Activated CD8-positive, alpha-beta memory T cell treated with anti-CD3 and anti-CD28 coated beads, Interleukin-2, amount 50 U/mL, for 48 hours (primary cell): ENCODE results near the gene DLK1.

Source experiments
- DNase-seq: peaks from one replicate; pipeline ENCODE4 v3.0.0-alpha.2; 2020

The DLK1 gene

DNA sequence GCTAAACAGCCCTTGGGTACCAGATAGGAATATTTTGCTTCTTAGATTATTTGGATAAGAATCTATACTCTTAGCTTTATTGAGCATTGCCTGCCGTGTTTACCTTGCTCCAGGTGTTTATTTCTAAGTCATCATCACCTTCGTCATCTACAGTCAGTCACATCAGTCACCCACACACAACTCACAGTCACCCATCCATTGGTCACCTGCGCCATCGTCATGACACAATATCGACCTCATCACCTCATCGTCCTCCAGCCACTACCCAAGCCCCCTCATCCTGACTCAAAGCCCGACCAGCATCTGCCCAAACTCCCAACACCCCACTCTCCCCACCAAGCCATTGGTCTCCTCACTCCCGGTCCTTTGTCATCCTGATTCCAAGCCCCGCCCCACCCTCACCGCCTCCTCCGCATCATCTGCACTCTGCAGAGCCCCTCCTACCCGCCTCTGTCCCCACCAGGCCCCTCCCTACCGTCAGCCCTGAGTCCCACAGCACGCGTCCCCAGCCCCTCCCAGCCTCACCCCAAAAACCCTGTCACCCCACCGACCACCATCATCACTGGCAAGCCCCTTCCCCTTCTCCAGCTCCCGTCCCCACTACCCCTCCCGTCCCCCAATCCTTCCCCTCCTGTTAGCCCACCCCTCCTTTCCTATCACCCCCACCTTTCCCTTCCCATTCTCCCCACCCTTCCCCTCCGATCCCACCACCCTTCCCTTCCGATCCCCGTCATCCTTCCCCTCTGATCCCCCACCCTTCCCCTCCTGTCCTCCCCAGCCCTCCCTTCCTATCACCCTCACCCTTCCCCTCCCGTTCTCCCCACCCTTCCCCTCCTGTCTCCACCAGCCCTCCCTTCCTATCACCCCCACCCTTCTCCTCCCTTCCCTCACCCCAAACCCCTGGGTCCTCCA, 9.8 kb downstream of the DLK1 start:
- DNase-seq: no peak

DNA sequence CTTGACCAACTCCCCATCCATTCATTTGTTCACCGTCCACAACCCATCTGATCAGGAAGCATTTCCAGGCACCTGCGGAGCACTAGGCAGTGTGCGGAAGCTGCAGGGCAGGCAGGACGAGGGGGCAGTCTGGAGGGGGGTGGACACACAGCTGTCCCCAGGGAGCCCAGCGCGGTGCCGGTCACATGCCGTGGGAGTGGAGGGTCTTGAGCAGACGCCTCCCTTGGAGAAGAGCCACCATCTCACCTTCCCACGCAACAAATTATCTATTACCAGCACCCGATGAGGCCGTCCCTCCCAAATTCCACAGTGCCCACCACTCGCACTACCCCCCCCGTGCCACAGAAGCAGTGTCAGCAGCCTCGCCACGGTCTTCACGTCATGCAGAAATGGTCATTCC, 10.8 kb downstream of the DLK1 start:
- DNase-seq: no peak

DNA sequence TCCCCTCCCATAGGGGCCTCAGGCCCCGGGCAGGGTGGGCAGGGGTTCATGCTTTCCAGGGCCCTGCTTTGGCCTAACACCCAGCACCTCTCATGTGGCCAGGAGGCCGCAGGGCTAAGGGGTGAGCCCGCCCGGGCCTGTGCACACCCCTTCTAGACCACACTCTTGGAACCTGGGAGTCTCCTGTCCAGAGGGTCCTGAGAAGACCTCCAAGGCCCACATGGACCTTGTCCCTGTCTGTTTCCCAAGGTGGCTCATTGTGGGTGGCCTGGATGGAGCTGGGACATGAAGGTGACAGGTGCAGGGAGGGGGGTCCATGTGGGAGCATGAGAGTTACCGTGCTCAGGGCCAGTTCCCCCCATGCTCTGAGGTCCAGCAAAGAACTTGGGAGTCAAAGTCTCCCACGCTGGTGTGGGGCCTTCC, 11.6 kb downstream of the DLK1 start:
- no peak for DNase-seq

DNA sequence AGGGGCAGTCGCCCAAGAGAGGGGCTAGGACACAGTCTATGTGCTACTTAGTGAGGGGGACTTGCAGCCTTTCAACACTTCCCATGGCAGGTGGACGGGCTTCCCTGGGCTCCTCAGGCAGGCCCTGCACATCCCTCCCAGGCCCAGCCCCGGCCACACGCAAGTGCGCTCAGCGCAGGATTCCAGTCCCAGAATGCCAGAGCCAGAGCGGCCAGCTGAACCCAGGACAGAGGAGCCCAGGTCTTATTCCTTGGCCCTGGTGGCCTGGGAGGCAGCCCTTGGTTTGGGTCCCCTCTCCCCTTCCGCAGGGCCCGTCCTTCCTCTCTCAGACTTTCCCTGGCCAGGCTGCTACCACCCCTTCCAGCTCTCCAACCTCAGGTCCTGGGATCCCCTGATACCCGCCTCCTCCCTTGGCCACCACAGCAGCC, 12.0 kb downstream of the DLK1 start:
- DNase-seq: no peak

DNA sequence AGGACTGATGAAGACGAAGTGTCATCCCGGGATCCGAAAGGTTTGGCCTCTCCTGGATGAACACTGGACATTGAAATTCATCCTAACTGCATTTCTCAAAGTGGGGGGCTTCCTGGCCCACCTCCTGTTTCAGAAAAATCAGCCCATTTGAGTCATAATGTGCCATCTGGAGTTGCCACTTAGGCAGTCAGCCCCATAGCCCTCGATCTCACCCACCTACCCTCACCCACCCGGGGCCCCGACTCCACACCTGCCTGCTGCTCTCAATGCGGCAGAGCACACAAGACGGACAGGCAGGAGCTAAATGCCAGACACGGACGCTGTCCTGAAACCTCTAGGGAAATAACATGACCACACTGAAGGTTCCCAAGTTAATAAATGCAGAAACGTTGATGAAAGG, 12.6 kb downstream of the DLK1 start:
- no peak for DNase-seq

DNA sequence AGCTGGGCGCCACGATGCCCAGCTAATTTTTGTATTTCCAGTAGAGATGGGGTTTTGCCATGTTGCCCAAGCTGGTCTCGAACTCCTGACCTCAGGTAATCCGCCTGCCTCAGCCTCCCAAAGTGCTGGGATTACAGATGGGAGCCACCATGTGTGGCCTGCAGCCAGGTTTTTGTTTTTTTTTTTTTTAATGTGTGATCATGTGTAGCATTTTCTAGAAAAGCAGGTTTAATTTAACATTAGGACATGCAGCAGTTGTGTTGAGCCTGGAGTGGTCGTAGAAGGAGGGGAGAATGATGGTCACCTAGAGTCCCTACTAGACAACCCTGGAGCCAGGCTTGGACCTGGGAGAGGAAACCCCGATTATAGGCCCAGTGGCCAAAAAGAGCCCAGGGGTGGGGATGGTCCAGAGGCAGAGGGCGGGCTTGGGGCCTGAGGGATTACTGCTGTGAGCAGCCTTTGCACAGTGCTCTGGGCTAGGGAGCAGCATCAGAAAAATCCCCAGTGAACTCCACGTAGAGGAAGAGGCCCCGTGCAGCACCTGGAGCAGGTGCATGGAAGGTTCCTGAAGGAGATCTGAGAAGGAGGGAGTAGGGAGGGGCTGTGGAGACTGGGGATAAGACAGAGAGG, 13.6 kb downstream of the DLK1 start:
- DNase-seq: no peak

DNA sequence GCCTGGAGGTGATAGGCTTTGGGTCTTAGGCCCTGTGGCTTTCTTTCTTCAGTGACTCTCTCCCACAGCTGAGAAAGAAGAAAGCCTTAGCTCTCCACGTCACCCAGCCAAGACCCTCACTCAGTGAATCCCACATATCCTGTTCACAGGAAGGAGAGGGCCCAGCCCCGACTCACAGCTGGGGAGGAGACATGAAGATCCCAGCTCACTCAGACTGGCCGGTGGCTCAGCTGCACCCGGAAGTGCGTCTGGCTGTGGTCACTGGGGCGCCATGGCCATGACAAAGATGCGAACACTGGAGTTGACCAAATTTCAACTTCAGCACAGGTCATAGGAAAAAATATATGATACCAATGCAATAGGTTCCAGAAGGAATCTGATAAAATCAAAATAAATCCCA, 14.2 kb downstream of the DLK1 start:
- no peak for DNase-seq

DNA sequence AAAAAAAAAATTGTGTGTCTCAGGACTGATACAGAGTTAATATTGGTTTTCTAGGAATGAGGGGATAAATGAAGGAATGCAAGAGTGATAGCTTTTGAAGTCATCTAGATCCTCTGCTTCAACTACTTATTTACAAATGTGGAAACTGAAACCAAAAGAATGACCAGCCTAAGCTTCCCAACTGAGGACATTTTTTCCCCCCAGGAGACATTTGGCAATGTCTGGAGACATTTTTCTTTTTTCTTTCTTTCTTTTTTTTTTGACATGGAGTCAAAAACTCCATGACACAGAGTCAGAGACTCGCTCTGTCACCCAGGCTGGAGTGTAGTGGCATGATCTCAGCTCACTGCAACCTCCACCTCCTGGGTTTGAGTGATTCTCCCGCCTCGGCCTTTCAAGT, 15.3 kb downstream of the DLK1 start:
- DNase-seq: no peak

DNA sequence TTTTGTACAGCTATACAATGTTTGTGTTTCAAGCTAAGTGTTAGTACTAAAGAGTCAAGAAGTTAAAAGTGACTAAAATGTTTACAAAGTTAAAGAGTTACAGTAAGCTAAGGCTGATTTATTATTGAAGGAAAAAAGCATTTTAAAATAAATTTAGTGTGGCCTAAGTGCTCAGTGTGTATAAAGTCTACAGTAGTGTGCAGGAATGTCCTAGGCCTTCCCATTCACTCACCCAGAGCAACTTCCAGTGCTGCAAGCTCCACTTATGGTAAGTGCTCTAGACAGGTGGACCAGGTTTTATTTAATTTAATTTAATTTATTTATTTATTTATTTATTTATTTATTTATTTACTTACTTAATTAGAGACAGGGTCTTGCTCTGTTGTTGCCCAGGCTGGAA, 19.6 kb downstream of the DLK1 start:
- no peak for DNase-seq

DNA sequence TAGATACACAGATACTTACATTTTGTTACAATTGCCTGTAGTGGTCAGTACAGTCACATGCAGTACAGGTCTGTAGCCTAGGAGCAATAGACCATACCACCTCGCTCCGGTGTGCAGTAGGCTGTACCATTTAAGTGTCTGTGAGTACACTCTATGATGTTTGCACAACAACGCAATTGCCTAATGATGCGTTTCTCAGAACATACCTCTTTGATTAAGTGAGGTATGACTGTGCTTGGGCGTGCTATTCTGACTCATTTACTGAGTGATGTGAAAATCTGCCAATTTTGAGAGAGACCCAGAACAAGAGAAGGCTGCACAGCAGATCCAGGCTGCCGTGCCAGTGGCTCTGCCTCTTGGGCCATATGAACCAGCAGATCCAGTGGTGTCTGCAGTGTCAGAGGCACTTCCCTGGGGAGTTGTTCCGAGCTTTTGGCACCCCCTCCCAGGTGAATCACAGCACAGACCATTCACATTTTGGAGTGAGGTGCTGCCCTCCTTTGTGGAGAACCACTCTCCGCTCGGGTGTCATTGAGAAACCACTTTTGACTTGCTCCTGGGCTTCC, 20.4 kb downstream of the DLK1 start:
- DNase-seq: no peak

DNA sequence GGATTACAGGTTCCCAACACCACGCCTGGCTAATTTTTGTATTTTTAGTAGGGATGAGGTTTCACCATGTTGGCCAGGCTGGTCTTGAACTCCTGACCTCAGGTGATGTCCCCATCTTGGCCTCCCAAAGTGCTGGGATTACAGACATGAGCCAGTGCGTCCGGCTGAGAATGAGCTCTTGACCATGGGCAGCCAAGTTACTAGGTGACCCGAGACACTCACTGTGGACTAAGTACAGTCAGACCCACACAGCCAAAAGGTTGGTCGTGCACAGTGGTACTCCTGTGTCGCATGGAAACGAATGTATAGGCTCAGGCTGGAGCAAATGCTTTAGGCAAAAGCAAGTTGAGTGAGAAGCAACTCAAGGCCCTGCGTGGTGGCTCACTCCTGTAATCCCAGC, 21.0 kb downstream of the DLK1 start:
- DNase-seq: no peak

DNA sequence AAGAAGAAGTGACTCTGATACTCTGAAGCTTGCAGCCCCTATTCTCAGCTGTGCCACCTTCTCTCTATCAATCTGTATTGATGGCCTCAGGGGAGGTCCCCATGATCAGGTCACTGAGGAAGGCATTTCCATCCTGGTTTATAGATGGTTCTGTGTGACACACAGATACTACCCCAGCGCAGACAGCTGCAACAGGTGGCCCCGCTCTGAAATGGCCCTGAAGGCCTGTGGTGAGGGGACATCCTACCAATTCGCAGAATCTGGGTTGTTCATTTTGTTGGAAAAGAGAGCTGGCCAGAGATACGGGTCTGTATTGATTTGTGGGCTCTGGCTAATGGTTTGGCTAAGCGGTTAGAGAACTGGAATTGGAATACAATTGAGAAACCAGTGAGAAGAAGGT, 21.7 kb downstream of the DLK1 start:
- DNase-seq: no peak

DNA sequence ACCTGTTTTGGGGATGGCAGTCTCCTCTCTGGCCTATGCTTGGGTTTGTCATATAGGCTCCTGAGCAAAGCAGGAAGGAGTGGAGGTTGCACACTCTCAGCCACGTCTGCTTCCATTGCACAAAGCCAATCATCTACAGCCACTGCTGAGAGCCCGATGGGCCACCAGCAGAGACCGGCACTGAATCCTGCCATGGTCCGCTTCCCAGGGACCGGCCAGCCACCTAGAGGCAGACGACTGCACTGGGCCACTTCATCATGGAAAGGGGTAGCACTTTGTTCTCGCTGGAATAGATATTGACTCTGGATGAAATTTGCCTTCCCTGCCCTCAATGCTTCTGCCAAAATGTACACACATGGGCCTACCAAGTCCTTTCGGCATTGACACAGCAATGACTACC, 22.3 kb downstream of the DLK1 start:
- no peak for DNase-seq

DNA sequence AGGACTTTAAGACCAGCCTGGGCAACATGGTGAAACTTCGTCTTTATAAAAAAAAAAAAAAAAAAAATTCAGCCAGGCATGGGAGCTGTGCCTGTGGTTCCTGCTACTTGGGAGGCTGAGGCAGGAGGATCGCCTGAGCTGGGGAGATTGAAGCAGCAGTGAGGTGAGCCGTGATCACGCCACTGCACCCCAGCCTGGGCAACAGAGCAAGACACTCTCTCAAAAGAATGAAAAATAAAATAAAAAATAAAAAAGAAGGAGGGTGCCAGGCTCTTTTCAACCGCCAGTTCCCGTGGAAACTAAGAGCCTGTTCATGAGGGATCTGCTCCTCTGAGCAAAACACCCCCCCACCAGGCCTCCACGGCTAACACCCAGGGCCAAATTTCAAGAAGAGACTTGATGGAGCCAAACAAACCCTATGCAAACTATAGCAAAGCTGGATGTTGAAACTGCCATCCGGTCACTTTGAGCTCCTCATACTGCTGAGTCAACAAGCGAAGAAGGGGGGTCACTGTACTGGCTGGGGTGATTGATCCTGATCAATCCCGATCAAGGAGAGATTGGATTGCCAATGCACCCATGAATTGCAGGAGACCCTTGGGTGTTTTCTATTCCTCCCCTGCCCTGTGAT, 23.4 kb downstream of the DLK1 start:
- no peak for DNase-seq

DNA sequence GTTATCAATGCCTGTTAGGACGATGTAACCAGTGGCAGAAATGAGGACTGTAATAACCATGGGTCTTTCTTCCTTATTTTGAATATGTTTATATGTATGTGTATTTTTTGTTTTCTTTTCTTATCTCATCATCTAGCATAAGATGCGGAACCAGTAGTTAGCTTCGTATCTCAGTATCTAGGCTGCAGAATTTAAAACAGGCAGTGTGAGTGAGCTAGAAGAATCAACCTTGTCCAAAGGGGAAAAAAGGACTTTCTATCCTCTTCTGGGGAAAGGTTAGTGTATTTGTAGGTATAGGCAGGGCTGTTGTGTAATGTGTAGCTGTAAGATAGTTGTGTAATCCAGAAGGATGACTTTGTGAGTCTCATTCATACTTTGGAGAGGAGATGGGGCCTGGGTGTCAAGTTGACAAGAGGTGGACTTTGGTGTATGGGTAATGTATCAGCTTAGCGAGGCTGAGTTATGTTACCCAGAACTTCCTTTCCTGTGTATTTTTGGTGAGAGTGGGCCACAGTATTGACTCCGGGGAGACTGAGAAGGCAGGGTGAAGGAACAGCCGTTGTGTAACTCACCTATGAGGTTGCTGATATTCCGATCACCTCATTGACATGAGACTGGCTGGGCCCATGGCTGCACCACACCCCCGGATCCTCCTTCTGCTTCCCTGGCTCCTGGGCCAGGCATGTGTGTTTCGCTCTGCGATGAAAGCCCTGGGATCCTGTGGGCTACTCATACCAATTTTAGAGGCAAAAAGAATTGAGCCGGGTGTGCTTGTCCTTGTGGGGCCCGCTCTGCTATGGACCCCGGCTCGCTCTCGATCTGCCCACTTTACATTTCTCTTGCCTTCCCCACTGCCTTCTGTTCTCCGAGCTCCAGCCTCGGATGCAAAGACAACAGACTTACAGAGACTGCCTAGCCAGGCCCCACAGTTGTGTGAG, 24.3 kb downstream of the DLK1 start:
- DNase-seq: no peak

DNA sequence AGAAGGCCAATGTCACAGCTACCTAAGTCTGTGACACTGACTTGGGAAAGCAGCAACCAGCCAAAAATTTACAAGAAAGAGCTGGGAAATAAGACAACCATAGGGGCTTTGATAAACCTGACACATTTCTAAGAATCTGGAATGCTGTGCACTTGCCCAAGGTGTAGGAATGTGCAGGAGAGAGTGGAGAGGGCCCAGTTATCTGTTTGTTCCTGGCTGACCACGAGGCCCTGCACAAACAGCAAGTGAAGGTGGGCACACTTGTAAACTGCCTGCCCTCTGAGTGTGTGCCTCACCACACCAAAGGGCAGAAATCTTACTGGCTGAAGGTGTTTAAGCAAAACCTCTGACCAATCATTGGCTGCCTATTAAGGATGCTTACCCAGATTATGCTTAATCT, 27.3 kb downstream of the DLK1 start:
- no peak for DNase-seq

DNA sequence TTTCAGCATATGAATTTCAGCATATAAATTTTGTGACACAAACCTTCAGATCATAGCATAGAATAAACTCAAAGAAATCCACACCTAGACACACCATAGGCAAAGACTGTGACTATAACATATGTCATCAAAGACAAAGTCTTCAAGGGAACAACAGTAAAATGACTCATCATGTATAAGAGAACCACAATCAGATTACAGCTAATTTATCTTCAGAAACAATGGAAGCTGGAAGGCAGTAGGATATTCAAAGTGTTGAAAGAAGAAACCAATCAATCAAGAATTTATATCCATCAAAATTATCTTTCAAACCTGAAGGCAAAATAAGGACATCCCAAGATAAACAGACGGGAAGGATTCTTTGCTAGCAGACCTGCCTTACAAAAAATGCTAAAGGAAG, 29.0 kb downstream of the DLK1 start:
- no peak for DNase-seq

DNA sequence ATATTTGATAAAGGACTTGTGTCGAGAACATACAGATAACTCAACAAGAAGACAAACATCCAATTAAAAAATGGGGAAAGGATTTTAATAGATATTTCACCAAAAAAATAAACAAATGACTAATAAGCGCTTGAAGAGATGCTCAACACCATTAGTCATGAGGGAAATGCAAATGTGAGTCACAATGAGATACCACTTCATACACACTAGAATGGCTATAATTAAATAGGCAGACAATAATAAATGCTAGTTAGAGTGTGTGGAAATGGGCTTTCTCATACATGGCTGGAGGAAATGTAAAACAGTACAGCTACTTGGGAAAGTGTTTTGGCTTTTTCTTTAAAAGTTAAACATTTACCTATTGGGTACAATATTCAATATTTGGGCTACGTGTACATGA, 34.8 kb downstream of the DLK1 start:
- DNase-seq: no peak

DNA sequence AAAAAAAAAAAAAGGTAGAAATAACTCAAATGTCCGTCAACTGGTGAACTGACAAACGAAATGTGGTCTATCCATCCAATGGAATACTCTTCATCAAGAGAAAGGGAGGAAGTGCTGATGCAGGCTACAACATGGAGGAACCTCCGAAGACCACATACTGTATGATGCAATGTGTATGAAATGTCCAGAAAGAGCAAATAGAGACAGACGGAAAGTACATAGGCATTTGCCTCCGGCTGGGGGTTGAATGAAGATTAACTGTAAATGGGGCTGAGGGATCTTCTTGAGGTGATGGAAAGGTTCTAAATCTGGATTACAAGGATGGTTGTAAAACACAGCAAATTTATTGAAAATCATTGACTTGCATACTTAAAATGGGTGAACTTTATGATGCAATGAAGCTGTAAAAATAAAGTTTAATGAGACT, 35.4 kb downstream of the DLK1 start:
- DNase-seq: no peak

DNA sequence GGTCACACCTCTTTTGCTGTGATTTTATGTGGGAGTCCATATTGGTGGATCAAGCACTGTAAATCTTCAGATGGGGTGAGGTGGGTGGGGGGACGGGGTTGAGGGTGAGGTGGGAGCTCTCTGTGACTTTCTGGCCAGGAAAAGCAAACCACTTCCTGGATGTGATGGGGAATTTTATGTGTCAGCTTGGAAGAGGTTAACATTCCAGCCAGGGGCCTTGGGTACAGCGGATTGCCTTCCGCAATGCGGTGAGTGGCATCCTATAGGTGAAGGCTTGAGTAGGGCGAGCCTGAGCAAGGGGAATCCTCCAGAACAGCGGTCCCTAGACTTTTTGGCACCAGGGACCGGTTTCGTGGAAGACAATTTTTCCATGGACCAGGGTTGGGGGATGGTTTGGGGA, 36.2 kb downstream of the DLK1 start:
- no peak for DNase-seq

DNA sequence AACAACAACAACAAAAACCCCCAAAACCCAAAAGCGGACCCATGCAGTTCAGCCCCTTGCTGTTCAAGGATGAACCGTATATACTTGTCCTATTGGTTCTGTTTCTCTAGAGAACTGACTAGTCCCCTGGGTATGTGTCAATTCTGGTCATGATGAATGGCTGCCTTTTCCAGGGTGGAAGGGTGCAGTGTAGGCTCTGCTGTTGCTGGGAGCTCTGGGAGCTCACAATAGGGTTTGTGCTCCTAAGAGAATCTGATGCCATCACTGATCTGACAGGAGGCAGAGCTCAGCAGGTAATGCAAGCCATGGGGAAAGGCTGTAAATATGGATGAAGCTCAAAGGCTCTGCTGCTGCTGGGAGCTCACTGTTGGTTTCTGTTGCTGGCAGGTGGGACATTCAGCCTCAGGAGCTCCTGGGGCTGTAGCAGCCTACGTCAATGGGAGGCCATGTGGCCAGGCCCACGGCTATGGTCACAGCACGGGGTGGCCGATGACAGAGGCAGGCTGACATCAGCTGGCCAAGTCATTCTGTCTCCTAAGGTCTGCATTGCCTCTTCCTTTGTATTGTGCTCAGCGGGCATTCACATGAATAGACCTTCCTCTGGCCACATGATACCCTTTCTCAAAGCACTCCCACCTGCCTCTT, 37.9 kb downstream of the DLK1 start:
- DNase-seq: no peak

DNA sequence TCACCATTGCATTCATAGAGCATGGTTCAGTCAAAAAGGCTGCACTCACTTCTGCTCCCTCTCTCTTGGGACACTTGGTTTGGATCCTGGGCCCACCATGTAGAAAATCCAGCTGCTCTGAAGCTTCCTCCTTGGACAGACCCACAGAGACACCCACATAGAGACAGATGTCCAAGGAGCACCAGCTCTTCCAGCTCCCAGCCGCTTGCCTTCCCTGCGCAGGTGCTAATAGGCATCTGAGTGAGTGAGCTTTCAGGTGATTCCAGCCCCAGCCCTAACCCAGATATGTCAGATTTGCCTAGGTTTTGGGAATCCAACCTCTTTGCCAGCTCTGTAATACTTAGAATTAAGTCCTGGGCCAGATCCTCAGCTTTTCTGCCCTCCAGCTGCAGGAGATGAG, 38.6 kb downstream of the DLK1 start:
- DNase-seq: no peak
